Measurements from ENCODE around the gene SPAG16.

- TF ChIP-seq CTCF (conservative IDR thresholded peaks at IDR 0.05; ENCODE audit: low read depth, low read length) (no peak), EZH2 (IDR thresholded peaks at IDR 0.05; ENCODE audit: low read length, unreplicated experiment) (no peak)
Measured at GRCh38 chr2:214203744-214204289, 919.6 kb downstream of the SPAG16 start.
